Amniotic stem cell (primary cell): Measurements from ENCODE around the gene SUCLA2.

Experiments used
- DNase-seq: peaks from one replicate; lab custom pipeline; 2025; lab: John Stamatoyannopoulos, UW

Gene SUCLA2

DNA sequence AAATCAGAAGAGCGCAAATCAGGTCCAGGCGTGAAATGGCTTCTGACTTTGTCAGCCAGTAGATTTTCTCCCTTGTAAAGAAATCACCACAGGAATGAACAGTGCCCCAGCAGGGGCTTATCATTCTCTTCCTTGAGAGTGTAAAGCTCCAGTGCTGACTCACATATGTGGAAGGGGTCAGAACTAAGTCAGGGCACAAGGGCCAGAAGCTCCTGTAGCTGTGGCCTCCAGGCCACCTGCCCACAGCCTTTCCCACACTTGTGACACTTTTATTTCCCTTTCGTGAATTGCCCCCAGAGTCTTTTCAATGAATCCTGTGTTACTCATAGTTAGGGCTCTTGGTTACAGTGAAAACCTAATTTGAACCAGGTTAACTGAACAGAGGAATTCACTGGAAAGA lies 99.6 kb downstream of the SUCLA2 start:
- DNase-seq: no peak

- no peak for DNase-seq
Measured at GRCh38 chr13:47898080-47898479, 103.0 kb downstream of the SUCLA2 start.

DNA sequence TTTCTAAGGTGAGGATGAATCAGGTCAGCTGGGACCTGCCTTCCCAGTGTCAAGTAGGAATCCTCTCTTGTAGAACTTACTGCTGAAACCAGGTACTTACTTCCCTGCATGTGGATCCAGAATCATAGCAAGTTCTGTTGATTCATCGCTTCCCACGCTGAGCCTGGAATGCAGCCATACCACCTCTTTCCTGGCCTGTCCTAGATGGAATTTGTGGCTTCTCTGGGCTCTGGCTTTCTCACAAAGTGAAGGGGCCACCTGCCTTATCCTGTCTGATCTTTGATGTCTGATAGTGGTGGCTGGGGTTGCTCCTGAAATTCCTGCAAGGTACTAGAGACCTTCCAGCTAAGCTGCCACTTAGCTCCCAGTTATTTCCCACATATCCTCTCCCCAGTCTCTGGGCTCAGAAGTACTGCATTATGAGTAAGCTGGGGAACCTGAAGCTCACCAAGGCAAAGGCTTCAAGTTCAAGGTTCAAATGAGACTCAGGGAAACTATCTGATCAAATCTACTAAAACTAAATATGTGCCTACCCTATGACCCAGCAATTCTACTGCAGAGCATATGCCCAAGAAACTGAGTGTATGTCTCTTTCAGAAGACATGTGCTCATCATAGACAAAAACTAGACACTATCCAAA lies 103.5 kb downstream of the SUCLA2 start:
- no peak for DNase-seq

GRCh38 chr13:47896546-47896945 lies 104.5 kb downstream of the SUCLA2 start:
- DNase-seq: no peak

- no peak for DNase-seq
Measured at GRCh38 chr13:47896111-47896510, 105.0 kb downstream of the SUCLA2 start.

DNA sequence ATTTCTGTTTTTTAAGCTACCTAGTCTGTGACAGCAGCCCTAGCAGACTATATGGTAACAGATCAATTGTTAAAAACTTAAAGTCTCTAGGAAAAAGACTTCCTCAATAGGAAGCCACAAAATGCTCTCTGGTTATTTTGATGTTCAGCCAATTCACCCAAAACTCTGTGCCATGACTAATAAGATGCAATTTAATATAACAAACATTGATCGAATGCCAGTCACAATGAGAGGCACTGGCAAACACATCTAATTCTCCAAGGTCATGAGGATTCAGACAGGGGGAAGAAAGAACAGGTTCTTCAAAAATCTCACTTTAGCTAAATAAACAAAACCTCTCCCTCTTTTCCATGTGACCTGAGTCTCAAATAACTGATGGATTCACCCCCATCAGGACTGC lies 107.5 kb downstream of the SUCLA2 start:
- DNase-seq: no peak
